HG02884 (cell line): Measurements from ENCODE around the gene ARHGAP4.

Experiments used
- ATAC-seq: cut with Tn5 transposase; IDR thresholded peaks from one replicate; pipeline ENCODE4 v1.9.1; 2021; ENCODE audit warnings: mild to moderate bottlenecking, moderate library complexity; ENCODE audit not compliant: unreplicated experiment

ARHGAP4 gene

GRCh38 chrX:153928846-153929245 lies 2.8 kb upstream of the ARHGAP4 start:
- no peak for ATAC-seq

GRCh38 chrX:153927922-153928760 lies 2.1 kb upstream of the ARHGAP4 start:
- ATAC-seq: peak; percentile 59

- no peak for ATAC-seq
These were observed 1.5 kb upstream of the ARHGAP4 start for GRCh38 chrX:153927672-153927921.

- ATAC-seq: peak; percentile 46
These were observed 1.0 kb upstream of the ARHGAP4 start for GRCh38 chrX:153926858-153927671.

GRCh38 chrX:153926552-153926857 lies 441 bp upstream of the ARHGAP4 start:
- ATAC-seq: no peak

GRCh38 chrX:153925387-153925738 lies 701 bp downstream of the ARHGAP4 start:
- ATAC-seq: no peak

GRCh38 chrX:153924149-153924861 lies 1.8 kb downstream of the ARHGAP4 start:
- no peak for ATAC-seq

GRCh38 chrX:153922932-153923857 lies 2.9 kb downstream of the ARHGAP4 start:
- ATAC-seq: no peak

- ATAC-seq: no peak
These were observed 4.3 kb downstream of the ARHGAP4 start for GRCh38 chrX:153921511-153922446.

GRCh38 chrX:153921070-153921469 lies 5.0 kb downstream of the ARHGAP4 start:
- ATAC-seq: no peak

GRCh38 chrX:153920546-153920945 lies 5.5 kb downstream of the ARHGAP4 start:
- no peak for ATAC-seq

- ATAC-seq: no peak
These were observed 6.8 kb downstream of the ARHGAP4 start for GRCh38 chrX:153919281-153919680.

GRCh38 chrX:153917869-153918268 lies 8.2 kb downstream of the ARHGAP4 start:
- ATAC-seq: no peak

GRCh38 chrX:153913701-153914100 lies 12.4 kb downstream of the ARHGAP4 start:
- ATAC-seq: no peak

- ATAC-seq: no peak
These were observed 12.9 kb downstream of the ARHGAP4 start for GRCh38 chrX:153913211-153913610.

- no peak for ATAC-seq
These were observed 14.3 kb downstream of the ARHGAP4 start for GRCh38 chrX:153911798-153912197.

- ATAC-seq: no peak
These were observed 15.6 kb downstream of the ARHGAP4 start for GRCh38 chrX:153910446-153910845.

GRCh38 chrX:153909980-153910360 lies 16.1 kb downstream of the ARHGAP4 start:
- no peak for ATAC-seq

- ATAC-seq: no peak
These were observed 16.8 kb downstream of the ARHGAP4 start for GRCh38 chrX:153909024-153909979.
